Dendritic cell treated with granulocyte-macrophage colony-stimulating factor and Interleukin-4, amounts not matched to agents 40 ng/mL and 50 ng/mL, for 4 days (primary cell): ENCODE measurements around the gene COX8C.
"Not testable (repeated sequence)": the region's sequence is repeated elsewhere in the genome, so short reads cannot be mapped to it uniquely, and the experiment has no call there.

Source experiments
- H3K27ac Mint-ChIP-seq: one replicate; pipeline ENCODE4 v1.8.0; 2022; ENCODE audit warnings: mild to moderate bottlenecking, mixed read lengths
- H3K27me3 Mint-ChIP-seq: one replicate; pipeline ENCODE4 v1.8.0; 2022; ENCODE audit warnings: mild to moderate bottlenecking, mixed read lengths
- H3K36me3 Mint-ChIP-seq: one replicate; pipeline ENCODE4 v1.8.0; 2022; ENCODE audit warnings: low read depth, mixed read lengths
- H3K4me1 Mint-ChIP-seq: one replicate; pipeline ENCODE4 v1.8.0; 2022; ENCODE audit warnings: low read depth, mixed read lengths
- H3K4me3 Mint-ChIP-seq: one replicate; pipeline ENCODE4 v1.8.0; 2022; ENCODE audit warnings: mild to moderate bottlenecking, moderate library complexity, mixed read lengths
- H3K9me3 Mint-ChIP-seq: one replicate; pipeline ENCODE4 v1.8.0; 2022; ENCODE audit warnings: mixed read lengths
- intact Hi-C: fragments of 100-400 bp; cut with micrococcal nuclease; formaldehyde crosslinking; loops from one replicate; pipeline ENCODE4 v1.15.0; 2022

COX8C gene

DNA sequence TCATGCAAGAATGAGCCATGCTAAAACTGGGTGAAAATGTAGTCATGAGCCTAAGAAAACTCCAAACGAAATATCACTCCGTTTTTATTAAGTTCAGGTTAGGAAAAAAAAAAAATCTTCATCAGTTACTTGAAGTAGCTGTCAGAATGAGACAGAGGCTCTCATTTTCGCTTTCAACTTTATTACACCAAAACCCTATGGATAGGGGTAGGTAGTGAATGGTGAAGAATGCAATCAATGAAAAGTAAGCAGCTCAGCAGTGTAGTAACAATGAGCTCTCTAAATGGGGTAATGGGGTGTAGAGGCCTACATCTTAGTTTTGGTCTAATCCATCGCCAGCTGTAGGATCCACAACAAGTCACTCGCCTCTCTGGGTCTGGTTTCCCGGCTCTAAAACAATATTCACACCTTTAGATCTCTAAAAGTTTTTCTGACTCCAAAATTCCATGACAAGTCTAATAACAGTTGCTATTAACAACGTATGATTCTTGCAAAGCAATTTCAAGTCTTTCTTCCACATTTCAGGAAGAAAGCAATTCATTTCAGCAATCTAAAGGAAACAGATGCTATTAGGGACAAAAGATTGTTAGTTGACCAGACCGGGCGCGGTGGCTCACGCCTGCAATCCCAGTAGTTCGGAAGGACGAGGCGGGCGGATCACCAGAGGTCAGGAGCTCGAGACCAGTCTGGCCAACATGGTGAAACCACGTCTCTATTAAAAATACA lies 15.8 kb upstream of the COX8C start:
- H3K4me3 Mint-ChIP-seq, result peak overlapping the region; percentile 85
- H3K4me1 Mint-ChIP-seq, result peaks cover 48% of the 10 kb centered on the region
- H3K27ac Mint-ChIP-seq, result peak overlapping the region; percentile 93
- H3K9me3 Mint-ChIP-seq, result no peaks in the 10 kb centered on the region
- intact Hi-C loops, result loop anchor here (5.0 to 10.0 kb wide), 3 partner anchors 41 to 214 kb away; partner anchors contain the start of genes GON7 and UBR7
- no peaks in the 10 kb centered on the region for H3K27me3 Mint-ChIP-seq
- peaks cover 15% of the 10 kb centered on the region for H3K36me3 Mint-ChIP-seq

- intact Hi-C loops, result loop anchor here (5.0 to 10.0 kb wide), 3 partner anchors 40 to 213 kb away; partner anchors contain the start of genes GON7 and UBR7
- peaks cover 15% of the 10 kb centered on the region for H3K36me3 Mint-ChIP-seq
- peak overlapping the region; percentile 93 for H3K27ac Mint-ChIP-seq
- no peaks in the 10 kb centered on the region for H3K9me3 Mint-ChIP-seq
- peak overlapping the region; percentile 85 for H3K4me3 Mint-ChIP-seq
- H3K4me1 Mint-ChIP-seq, result peaks cover 48% of the 10 kb centered on the region
- H3K27me3 Mint-ChIP-seq, result no peaks in the 10 kb centered on the region
Observed at GRCh38 chr14:93331728-93332396, 15.1 kb upstream of the COX8C start.

GRCh38 chr14:93332397-93332852 lies 14.6 kb upstream of the COX8C start:
- intact Hi-C loops, result loop anchor here (5.0 to 10.0 kb wide), 3 partner anchors 40 to 212 kb away; partner anchors contain the start of genes GON7 and UBR7
- H3K4me3 Mint-ChIP-seq, result peak overlapping the region; percentile 85
- H3K9me3 Mint-ChIP-seq, result no peaks in the 10 kb centered on the region
- H3K27me3 Mint-ChIP-seq, result no peaks in the 10 kb centered on the region
- peaks cover 15% of the 10 kb centered on the region for H3K36me3 Mint-ChIP-seq
- H3K4me1 Mint-ChIP-seq, result peaks cover 47% of the 10 kb centered on the region
- H3K27ac Mint-ChIP-seq, result peak overlapping the region; percentile 93

DNA sequence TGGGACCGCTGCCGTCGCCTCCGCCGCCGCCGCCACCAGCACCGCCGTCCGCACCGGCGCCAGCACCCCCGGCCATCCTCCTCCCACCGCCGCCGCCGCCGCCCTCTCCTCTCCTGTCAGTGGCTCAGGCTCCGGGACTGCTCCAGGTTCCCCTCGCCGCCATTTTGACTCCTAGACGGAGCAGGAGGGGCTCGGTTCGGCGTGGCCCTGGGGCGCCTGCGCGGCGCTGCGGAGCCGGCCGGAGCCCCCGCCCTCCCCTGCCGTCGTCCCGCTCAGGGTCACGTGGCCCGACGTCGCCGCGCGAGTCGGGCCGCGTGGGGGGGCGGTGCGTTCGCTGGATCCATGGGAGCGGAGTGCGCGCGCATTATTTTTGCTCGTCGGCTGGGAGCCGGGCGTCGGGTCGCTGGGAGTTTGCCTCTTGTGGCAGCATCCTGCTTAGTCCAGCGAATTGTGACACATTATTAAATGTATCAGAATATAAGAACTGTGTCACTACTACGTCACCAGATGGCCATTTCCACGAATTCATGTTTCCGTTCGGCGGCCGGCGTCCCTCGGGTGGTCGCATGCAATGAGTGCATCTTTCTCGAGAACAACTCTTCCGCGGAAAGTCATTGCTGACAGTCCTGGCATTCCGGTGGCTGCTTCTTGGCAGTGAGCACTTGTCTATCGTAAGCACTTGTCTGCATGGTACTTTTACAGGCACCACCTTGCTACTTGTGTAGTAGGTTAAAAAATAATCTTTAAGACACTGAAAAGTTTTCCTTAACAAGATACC lies 13.9 kb upstream of the COX8C start, which contains the start of gene BTBD7:
Gene BTBD7, minus strand, starts transcription at position 184 of the 778 bp plus-strand sequence. CDS start 36,985 bp downstream, outside the sequence.
- Mint-ChIP-seq H3K27me3 (no peaks in the 10 kb centered on the region), H3K4me1 (peaks cover 41% of the 10 kb centered on the region), H3K27ac (peak within 1 kb of the TSS; percentile 93), H3K4me3 (peak within 1 kb of the TSS; percentile 85), H3K36me3 (peaks cover 15% of the 10 kb centered on the region), H3K9me3 (no peaks in the 10 kb centered on the region)
- intact Hi-C loops, result loop anchor here (5.0 to 10.0 kb wide), 3 partner anchors 39 to 212 kb away; partner anchors contain the start of genes GON7 and UBR7

- Mint-ChIP-seq H3K36me3 (peaks cover 15% of the 10 kb centered on the region), H3K27ac (peak overlapping the region; percentile 93), H3K27me3 (no peaks in the 10 kb centered on the region), H3K4me1 (peaks cover 39% of the 10 kb centered on the region), H3K9me3 (no peaks in the 10 kb centered on the region), H3K4me3 (peak overlapping the region; percentile 85)
- intact Hi-C loops, result loop anchor here (5.0 to 10.0 kb wide), 3 partner anchors 39 to 211 kb away; partner anchors contain the start of genes GON7 and UBR7
Observed at GRCh38 chr14:93333631-93334103, 13.3 kb upstream of the COX8C start.

- H3K4me1 Mint-ChIP-seq, result peaks cover 13% of the 10 kb centered on the region
- no peak overlapping the region for H3K27ac Mint-ChIP-seq
- H3K9me3 Mint-ChIP-seq, result no peaks in the 10 kb centered on the region
- no peak overlapping the region for H3K4me3 Mint-ChIP-seq
- H3K36me3 Mint-ChIP-seq, result peaks cover 11% of the 10 kb centered on the region
- intact Hi-C loops, result loop anchor here (10.0 kb wide), 1 partner anchor 208 kb away; no protein-coding TSS in a partner anchor
- H3K27me3 Mint-ChIP-seq, result no peaks in the 10 kb centered on the region
Observed at GRCh38 chr14:93337143-93337753, 9.7 kb upstream of the COX8C start.

GRCh38 chr14:93337884-93338283 lies 9.1 kb upstream of the COX8C start:
- Mint-ChIP-seq H3K4me1 (peaks cover 19% of the 10 kb centered on the region), H3K9me3 (no peaks in the 10 kb centered on the region), H3K36me3 (peaks cover 4% of the 10 kb centered on the region), H3K27ac (no peak overlapping the region), H3K4me3 (no peak overlapping the region), H3K27me3 (no peaks in the 10 kb centered on the region)
- intact Hi-C loops, result loop anchor here (10.0 kb wide), 1 partner anchor 207 kb away; no protein-coding TSS in a partner anchor

DNA sequence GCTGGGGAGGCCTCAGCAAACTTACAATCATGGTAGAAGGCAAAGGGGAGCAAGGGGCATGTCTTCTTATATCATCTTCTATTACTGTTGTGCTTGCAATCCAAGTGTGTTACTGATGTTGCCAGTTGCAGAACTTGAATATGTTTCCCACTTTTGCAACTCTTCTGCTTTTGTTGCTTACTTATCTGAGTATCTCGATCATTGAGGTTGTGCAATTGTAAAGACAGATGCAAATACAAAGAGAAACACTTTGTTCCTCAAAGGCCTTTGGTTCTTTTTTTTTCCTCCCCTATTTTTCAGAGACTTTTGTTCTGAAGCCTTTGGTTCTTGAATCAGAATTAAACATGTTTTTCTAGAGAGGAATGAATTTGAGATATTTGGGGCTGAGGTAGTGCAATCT lies 3.7 kb upstream of the COX8C start:
- H3K4me3 Mint-ChIP-seq, result no peak overlapping the region
- H3K36me3 Mint-ChIP-seq, result no peaks in the 10 kb centered on the region
- H3K4me1 Mint-ChIP-seq, result peaks cover 17% of the 10 kb centered on the region
- peaks cover 16% of the 10 kb centered on the region for H3K9me3 Mint-ChIP-seq
- intact Hi-C loops, result no loop called here
- no peak overlapping the region for H3K27ac Mint-ChIP-seq
- H3K27me3 Mint-ChIP-seq, result no peaks in the 10 kb centered on the region

- H3K4me3 Mint-ChIP-seq, result no peak overlapping the region
- H3K4me1 Mint-ChIP-seq, result peaks cover 17% of the 10 kb centered on the region
- no peaks in the 10 kb centered on the region for H3K36me3 Mint-ChIP-seq
- H3K9me3 Mint-ChIP-seq, result peaks cover 16% of the 10 kb centered on the region
- H3K27ac Mint-ChIP-seq, result no peak overlapping the region
- intact Hi-C loops, result no loop called here
- H3K27me3 Mint-ChIP-seq, result no peaks in the 10 kb centered on the region
Observed at GRCh38 chr14:93343797-93344196, 3.2 kb upstream of the COX8C start.

- no peak overlapping the region for H3K27ac Mint-ChIP-seq
- intact Hi-C loops, result no loop called here
Observed at GRCh38 chr14:93347850-93348249, 868 bp downstream of the COX8C start.

DNA sequence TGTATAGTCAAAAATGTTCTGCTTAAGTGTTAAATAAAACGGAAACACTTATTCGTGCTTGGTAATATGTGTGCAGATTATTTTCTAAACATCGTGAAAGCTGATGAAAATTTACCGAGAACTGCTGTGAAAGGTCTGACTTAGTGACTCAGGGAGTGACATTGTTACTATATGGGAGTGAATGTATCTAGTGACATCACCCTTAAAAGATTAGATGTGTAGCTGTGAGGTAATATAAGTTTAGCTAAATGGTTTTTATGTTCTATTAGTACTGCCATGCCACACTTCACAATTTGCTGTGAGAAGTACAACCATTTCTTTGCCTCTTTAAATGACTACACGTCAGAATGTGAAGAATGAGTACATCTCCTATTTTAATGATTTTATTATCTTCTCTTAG lies 1.3 kb downstream of the COX8C start:
- no peaks in the 10 kb centered on the region for H3K36me3 Mint-ChIP-seq
- no peak overlapping the region for H3K27ac Mint-ChIP-seq
- H3K4me3 Mint-ChIP-seq, result no peak overlapping the region
- H3K4me1 Mint-ChIP-seq, result peaks cover 4% of the 10 kb centered on the region
- intact Hi-C loops, result no loop called here
- H3K27me3 Mint-ChIP-seq, result no peaks in the 10 kb centered on the region
- H3K9me3 Mint-ChIP-seq, result peaks cover 16% of the 10 kb centered on the region

More at GRCh38 chr14:93347850-93348249, 868 bp downstream of the COX8C start:
- Mint-ChIP-seq H3K4me3 (no peak overlapping the region), H3K36me3 (no peaks in the 10 kb centered on the region), H3K27me3 (no peaks in the 10 kb centered on the region), H3K9me3 (peaks cover 16% of the 10 kb centered on the region), H3K4me1 (peaks cover 8% of the 10 kb centered on the region)

DNA sequence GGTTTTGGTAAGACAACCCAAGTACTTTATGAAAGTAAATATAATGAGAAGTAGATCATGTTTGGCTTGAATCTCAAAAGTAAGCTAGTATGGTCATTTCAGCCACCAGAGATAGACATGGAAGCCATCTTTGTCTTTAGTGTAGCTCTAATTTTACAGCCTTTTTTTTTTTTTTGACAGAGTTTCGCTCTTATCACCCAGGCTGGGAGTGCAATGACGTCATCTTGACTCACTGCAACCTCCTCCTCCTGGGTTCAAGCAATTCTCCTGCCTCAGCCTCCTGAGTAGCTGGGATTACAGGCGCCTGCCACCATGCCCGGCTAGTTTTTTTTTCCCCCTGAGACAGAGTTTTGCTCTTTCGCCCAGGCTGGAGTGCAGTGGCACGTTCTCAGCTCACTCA lies 7.9 kb downstream of the COX8C start:
- not testable (repeated sequence) for H3K9me3 Mint-ChIP-seq

More for the DNA sequence above, 7.9 kb downstream of the COX8C start:
- intact Hi-C loops, H3K4me1 Mint-ChIP-seq, H3K36me3 Mint-ChIP-seq, H3K27me3 Mint-ChIP-seq, H3K4me3 Mint-ChIP-seq, H3K27ac Mint-ChIP-seq: not testable (repeated sequence)
